Neuronal stem cell (in vitro differentiated cells): ENCODE measurements around the gene TNK1.
A peak's percentile ranks its signal among the peaks of the same experiment; 100 is the strongest.
"Not testable (repeated sequence)": the region's sequence is repeated elsewhere in the genome, so short reads cannot be mapped to it uniquely, and the experiment has no call there.

Source experiments
- DNase-seq: peaks from one replicate; pipeline ENCODE4 v3.0.0-alpha.2; 2013; ENCODE audit warnings: low spot score
- H2AFZ ChIP-seq: one replicate; pipeline ENCODE4 v1.6.1; 2013; ENCODE audit warnings: mild to moderate bottlenecking, low read length, inconsistent platforms
- H2AK5ac ChIP-seq: 2 replicates; pipeline ENCODE4 v1.6.1; 2013; ENCODE audit warnings: low read depth, mild to moderate bottlenecking, inconsistent platforms, low read length, moderate library complexity, mixed read lengths
- H2BK120ac ChIP-seq: 2 replicates; pipeline ENCODE4 v1.6.1; 2013; ENCODE audit warnings: low read depth, mild to moderate bottlenecking, inconsistent platforms, low read length, moderate library complexity, mixed read lengths
- H2BK12ac ChIP-seq: one replicate; pipeline ENCODE4 v1.6.1; 2013; ENCODE audit warnings: low read length, inconsistent platforms
- H2BK15ac ChIP-seq: 2 replicates; pipeline ENCODE4 v1.6.1; 2013; ENCODE audit warnings: mild to moderate bottlenecking, low read length, inconsistent platforms, mixed read lengths
- H2BK5ac ChIP-seq: one replicate; pipeline ENCODE4 v1.6.1; 2013; ENCODE audit warnings: inconsistent platforms, mild to moderate bottlenecking, low read length, moderate library complexity
- H3K14ac ChIP-seq: one replicate; pipeline ENCODE4 v1.6.1; 2013; ENCODE audit warnings: low read length, inconsistent platforms
- H3K18ac ChIP-seq: 2 replicates; pipeline ENCODE4 v1.6.1; 2013; ENCODE audit warnings: low read length, inconsistent platforms
- H3K23ac ChIP-seq: 2 replicates; pipeline ENCODE4 v1.6.1; 2013; ENCODE audit warnings: low read depth, mild to moderate bottlenecking, mixed read lengths, low read length, inconsistent platforms; ENCODE audit not compliant: poor library complexity
- H3K27ac ChIP-seq: replicated peaks from 3 replicates; pipeline ENCODE4 v1.5.1; 2013; ENCODE audit warnings: low read length, inconsistent platforms
- H3K27me3 ChIP-seq, 3 experiments: 2 replicates each; pipeline ENCODE4 v1.6.1; 2013; ENCODE audit warnings: low read length in 3 of 3, mild to moderate bottlenecking in 2 of 3, inconsistent platforms in 1 of 3, low read depth in 1 of 3, mixed read lengths in 1 of 3, moderate library complexity in 1 of 3; ENCODE audit not compliant: control insufficient read depth in 3 of 3, insufficient read depth in 3 of 3
- H3K36me3 ChIP-seq, 2 donors: replicated peaks in 1 of 2; 2 replicates each; pipeline ENCODE4 v1.6.1; 2013; ENCODE audit warnings: low read length in 2 of 2; ENCODE audit not compliant: control insufficient read depth in 2 of 2, insufficient read depth in 2 of 2
- H3K4ac ChIP-seq: 2 replicates; pipeline ENCODE4 v1.6.1; 2013; ENCODE audit warnings: inconsistent platforms, mild to moderate bottlenecking, low read length, moderate library complexity
- H3K4me1 ChIP-seq, 2 donors: 1 replicate in 1 of 2; 2 replicates in 1 of 2; pipeline ENCODE4 v1.6.1; 2013; ENCODE audit warnings: low read length in 2 of 2, low read depth in 1 of 2; ENCODE audit not compliant: control insufficient read depth in 2 of 2, insufficient read depth in 1 of 2
- H3K4me2 ChIP-seq: one replicate; pipeline ENCODE4 v1.6.1; 2013; ENCODE audit warnings: mild to moderate bottlenecking, low read length, inconsistent platforms; ENCODE audit not compliant: insufficient read depth, poor library complexity, severe bottlenecking
- H3K4me3 ChIP-seq, 2 donors: 2 replicates each; pipeline ENCODE4 v1.5.1; 2013; ENCODE audit warnings: low read length in 2 of 2, mild to moderate bottlenecking in 2 of 2, inconsistent platforms in 1 of 2, moderate library complexity in 1 of 2
- H3K79me1 ChIP-seq: one replicate; pipeline ENCODE4 v1.6.1; 2013; ENCODE audit warnings: low read depth, mild to moderate bottlenecking, inconsistent platforms, low read length, moderate library complexity
- H3K9ac ChIP-seq: one replicate; pipeline ENCODE4 v1.6.1; 2013; ENCODE audit warnings: mild to moderate bottlenecking, low read depth, low read length, inconsistent platforms; ENCODE audit not compliant: poor library complexity
- H3K9me3 ChIP-seq, 2 donors: replicated peaks in 1 of 2; 2 replicates each; pipeline versions ENCODE3 to v1.6.1; 2013; ENCODE audit warnings: low read length in 2 of 2, mild to moderate bottlenecking in 2 of 2, inconsistent platforms in 1 of 2, low read depth in 1 of 2, mixed read lengths in 1 of 2, moderate library complexity in 1 of 2; ENCODE audit not compliant: control insufficient read depth in 2 of 2, insufficient read depth in 1 of 2
- H4K8ac ChIP-seq: one replicate; pipeline ENCODE4 v1.6.1; 2013; ENCODE audit warnings: low read depth, mild to moderate bottlenecking, inconsistent platforms, low read length, moderate library complexity
- H4K91ac ChIP-seq: one replicate; pipeline ENCODE4 v1.6.1; 2013; ENCODE audit warnings: low read length, low read depth, mild to moderate bottlenecking, inconsistent platforms; ENCODE audit not compliant: poor library complexity
- WGBS, 2 donors: extraction: QIAGEN DNeasy Blood & Tissue Kit; methylation state at CpG; one replicate each; pipeline ENCODE4 v1.1.7; 2013; ENCODE audit warnings: missing lambda C conversion rate in 2 of 2, mixed read lengths in 1 of 2; ENCODE audit not compliant: insufficient read length in 2 of 2, insufficient replicate concordance in 1 of 2; ENCODE audit errors: extremely low coverage in 2 of 2; 5-methylcytosine and 5-hydroxymethylcytosine counted together

Gene TNK1

GRCh38 chr17:7368599-7368994, 12.3 kb upstream of the TNK1 start:
- not testable (repeated sequence) for DNase-seq, H3K9ac ChIP-seq, H3K18ac ChIP-seq, H3K4me3 ChIP-seq, H3K9me3 ChIP-seq, H4K8ac ChIP-seq, H3K36me3 ChIP-seq, H3K79me1 ChIP-seq, H3K27ac ChIP-seq, H3K4me2 ChIP-seq, H2BK120ac ChIP-seq, H3K4ac ChIP-seq, H2BK12ac ChIP-seq, H3K4me1 ChIP-seq, H3K23ac ChIP-seq, H2BK15ac ChIP-seq, H3K14ac ChIP-seq, H2BK5ac ChIP-seq, H2AK5ac ChIP-seq, H4K91ac ChIP-seq, H2AFZ ChIP-seq
- peaks cover 0 to 17% (median 0%) of the 10 kb centered on the region in 3 experiments for H3K27me3 ChIP-seq
- WGBS, 2 donors: no CpG with 5 or more reads among the region's 5 CpGs

GRCh38 chr17:7369825-7370224, 11.1 kb upstream of the TNK1 start:
- Histone ChIP-seq H2AFZ (peak overlapping the region; percentile 16), H3K4me2 (no peak overlapping the region), H3K4me1 (peaks cover 0 to 2% of the 10 kb centered on the region in 2 donors), H4K8ac (no peak overlapping the region), H3K9ac (no peak overlapping the region), H2BK5ac (no peak overlapping the region), H3K4ac (no peak overlapping the region), H3K36me3 (no peaks in the 10 kb centered on the region), H3K23ac (no peak overlapping the region), H3K4me3 (no peak overlapping the region), H2BK120ac (no peak overlapping the region), H4K91ac (no peak overlapping the region), H3K27ac (no peak overlapping the region), H2BK15ac (no peak overlapping the region), H3K9me3 (no peaks in the 10 kb centered on the region), H3K79me1 (no peaks in the 10 kb centered on the region), H3K27me3 (peaks cover 0 to 17% (median 0%) of the 10 kb centered on the region in 3 experiments), H2BK12ac (no peak overlapping the region), H3K18ac (no peak overlapping the region), H3K14ac (no peak overlapping the region), H2AK5ac (peak overlapping the region; percentile 94)
- DNase-seq: no peak
- WGBS, 2 donors: no CpG with 5 or more reads among the region's 5 CpGs

- no peak overlapping the region for H3K23ac ChIP-seq
- H3K27ac ChIP-seq: no peak overlapping the region
- no peak overlapping the region for H3K4me3 ChIP-seq
- DNase-seq: no peak
- H2BK120ac ChIP-seq: no peak overlapping the region
- H3K79me1 ChIP-seq: no peaks in the 10 kb centered on the region
- H3K14ac ChIP-seq: no peak overlapping the region
- H2BK12ac ChIP-seq: no peak overlapping the region
- no peaks in the 10 kb centered on the region for H3K36me3 ChIP-seq
- no peak overlapping the region for H2AFZ ChIP-seq
- no peak overlapping the region for H2BK5ac ChIP-seq
- H3K27me3 ChIP-seq: peaks cover 0 to 17% (median 0%) of the 10 kb centered on the region in 3 experiments
- peaks cover 0 to 2% of the 10 kb centered on the region in 2 donors for H3K4me1 ChIP-seq
- no peak overlapping the region for H3K4me2 ChIP-seq
- H4K8ac ChIP-seq: no peak overlapping the region
- H3K18ac ChIP-seq: no peak overlapping the region
- H3K9me3 ChIP-seq: no peaks in the 10 kb centered on the region
- WGBS, 2 donors: no CpG with 5 or more reads among the region's 4 CpGs
- H4K91ac ChIP-seq: no peak overlapping the region
- no peak overlapping the region for H2BK15ac ChIP-seq
- no peak overlapping the region for H2AK5ac ChIP-seq
- H3K9ac ChIP-seq: no peak overlapping the region
- no peak overlapping the region for H3K4ac ChIP-seq
These were observed 10.0 kb upstream of the TNK1 start for GRCh38 chr17:7370853-7371252.

- Histone ChIP-seq H3K36me3 (no peaks in the 10 kb centered on the region), H3K14ac (peak overlapping the region; percentile 71), H2BK12ac (no peak overlapping the region), H3K4me1 (no peaks in the 10 kb centered on the region), H3K27ac (no peak overlapping the region), H3K79me1 (no peaks in the 10 kb centered on the region), H3K27me3 (peaks cover 0 to 9% (median 0%) of the 10 kb centered on the region in 3 experiments), H3K9ac (no peak overlapping the region), H2BK120ac (no peak overlapping the region), H4K91ac (no peak overlapping the region), H3K4me2 (no peak overlapping the region), H2AFZ (no peak overlapping the region), H3K4ac (no peak overlapping the region), H2BK15ac (no peak overlapping the region), H3K4me3 (no peak overlapping the region), H4K8ac (no peak overlapping the region), H3K9me3 (peaks cover 2 to 4% of the 10 kb centered on the region in 2 donors), H2BK5ac (no peak overlapping the region), H3K18ac (no peak overlapping the region), H2AK5ac (no peak overlapping the region), H3K23ac (no peak overlapping the region)
- no CpG with 5 or more reads among the region's 2 CpGs for WGBS, 2 donors
- DNase-seq: no peak
These were observed 6.5 kb upstream of the TNK1 start for GRCh38 chr17:7374353-7374752.
